ENCODE data around the gene CNN1. TPM values are rescaled to one million over a fixed set of nuclear protein-coding genes. Genes with fewer than 3 reads are reported as not detected.

CNN1 gene
- total and polyA plus RNA-seq, 2 of the 8 experiments (the other 6 are each of a cell fraction or from before 2014, with no cell fraction given) = 29.8 to 50.8 TPM

DNA sequence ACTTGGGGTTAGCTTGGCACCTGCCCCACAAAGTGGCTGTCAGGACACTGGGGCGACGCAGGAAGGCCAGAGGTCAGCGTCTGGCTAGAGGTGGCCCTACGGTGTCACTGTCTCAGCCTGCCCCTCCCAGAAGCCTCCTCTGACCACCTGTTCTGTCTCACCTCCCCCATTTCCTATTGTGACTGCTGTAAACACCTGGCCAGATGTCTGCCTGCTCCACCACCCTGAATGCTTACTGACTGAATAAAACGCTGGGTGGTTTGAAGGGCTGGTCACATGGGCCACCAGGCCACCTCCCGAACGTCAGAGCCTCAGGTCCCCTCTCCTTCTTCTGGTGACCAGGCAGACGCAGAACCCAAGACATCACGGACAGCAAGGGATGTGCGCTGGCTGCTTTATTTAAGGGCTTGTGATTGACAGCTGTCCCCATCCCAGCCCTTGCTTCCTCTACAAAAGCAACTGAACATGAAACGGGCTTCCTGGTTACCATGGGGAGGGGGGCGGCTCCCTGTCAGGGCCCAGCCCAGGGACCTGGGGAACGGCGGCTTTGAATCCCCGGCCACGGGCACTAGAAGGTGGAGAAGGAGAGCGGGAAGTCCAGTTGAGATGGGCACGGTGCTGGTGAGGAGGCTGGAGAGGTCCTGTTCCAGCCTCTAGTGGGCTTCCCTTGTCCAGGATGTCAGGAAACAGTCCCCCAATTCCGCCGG, 14.2 kb downstream of the CNN1 start:
- Histone ChIP-seq H4K8ac (ENCODE audit: extremely low read depth, insufficient read depth, low read length) (no peak overlapping the region), H2BK15ac (ENCODE audit: low read length) (no peak overlapping the region), H3K4ac (replicated peaks; ENCODE audit: insufficient read length, low read depth, low read length) (no peak overlapping the region), H3K79me2 (ENCODE audit: control insufficient read depth in 1 of 2, insufficient read depth in 2 of 2, low read length in 2 of 2) (peaks cover under 1 to 24% of the 10 kb centered on the region in 2 experiments; a peak in 3 of 4 replicates), H3K4me3 (ENCODE audit: extremely low read depth in 1 of 4, insufficient read depth in 2 of 4, low read depth in 3 of 4, low read length in 4 of 4) (no peak overlapping the region), H2BK20ac (ENCODE audit: low read length) (no peak overlapping the region), H3K14ac (ENCODE audit: insufficient read length) (no peak overlapping the region), H3K23ac (ENCODE audit: insufficient read length) (no peak overlapping the region), H2BK120ac (replicated peaks; ENCODE audit: low read depth, low read length) (no peak overlapping the region), H3K56ac (replicated peaks; ENCODE audit: insufficient read length, low read depth, low read length) (no peak overlapping the region), H2BK12ac (ENCODE audit: low read depth, low read length) (no peak overlapping the region), H3K18ac (ENCODE audit: extremely low read depth, low read length) (no peak overlapping the region), H3K79me1 (ENCODE audit: low read depth, low read length) (peaks cover 14% of the 10 kb centered on the region), H3K23me2 (ENCODE audit: low read depth, low read length) (0 out of 2 replicates have a peak, but pooled peaks cover under 1% of the 10 kb centered on the region), H2AFZ (ENCODE audit: low read length) (no peak overlapping the region), H3K36me3 (ENCODE audit: control insufficient read depth in 2 of 4, insufficient read depth in 4 of 4, low read length in 3 of 4) (peaks cover 0 to 21% (median 15%) of the 10 kb centered on the region in 4 experiments; a peak in 5 of 8 replicates), H3K4me2 (ENCODE audit: insufficient read depth in 1 of 2, low read depth in 2 of 2, low read length in 2 of 2) (no peak overlapping the region), H3K27me3 (replicated peaks in 1 of 4; ENCODE audit: control insufficient read depth in 3 of 4, extremely low read depth in 1 of 4, insufficient read depth in 3 of 4, low read length in 3 of 4) (no peaks in the 10 kb centered on the region), H3K27ac (ENCODE audit: low read depth, low read length) (no peak overlapping the region), H2BK5ac (ENCODE audit: low read depth, low read length) (no peak overlapping the region), H4K20me1 (replicated peaks in 1 of 2; ENCODE audit: control insufficient read depth in 1 of 2, insufficient read depth in 2 of 2, low read length in 2 of 2) (peaks cover 2 to 24% of the 10 kb centered on the region in 2 experiments), H4K5ac (ENCODE audit: insufficient read length, low read depth, low read length) (no peak overlapping the region), H3K9me3 (ENCODE audit: insufficient read depth in 2 of 2, low read depth in 1 of 2, low read length in 1 of 2) (no peaks in the 10 kb centered on the region), H4K91ac (replicated peaks; ENCODE audit: insufficient read length, low read length) (no peak overlapping the region), H2AK5ac (ENCODE audit: low read depth, low read length) (no peak overlapping the region), H3K9ac (replicated peaks in 1 of 4; ENCODE audit: extremely low read depth in 1 of 4, low read depth in 3 of 4, low read length in 3 of 4) (no peak overlapping the region; a peak in 1 of 7 replicates), H3K4me1 (replicated peaks in 1 of 4; ENCODE audit: control insufficient read depth in 3 of 4, insufficient read depth in 4 of 4, low read length in 3 of 4) (peaks cover 0 to 5% (median 0%) of the 10 kb centered on the region in 4 experiments; a peak in 3 of 7 replicates)
- ChIA-PET POLR2A (ENCODE audit: partially characterized antibody) (interaction anchor here (1.3 to 1.5 kb wide), 3 partner anchors 11 to 45 kb away, joined by 3 to 4 read pairs (median 4); no protein-coding TSS in a partner anchor), CTCF (ENCODE audit: partially characterized antibody) (interaction anchor here (1.0 to 2.3 kb wide), 9 partner anchors 14 to 67 kb away, joined by 3 to 10 read pairs (median 6); partner anchors contain the start of gene CNN1)
- DNase-seq (ENCODE audit: low read depth in 1 of 2, low spot score in 2 of 2) (no peak), FAIRE-seq (no peak)
- WGBS, 2 experiments (ENCODE audit: extremely low coverage in 1 of 2, insufficient coverage in 1 of 2, insufficient read length in 1 of 2, insufficient replicate concordance in 2 of 2, low coverage in 1 of 2, low lambda C conversion rate in 2 of 2, missing lambda C conversion rate in 1 of 2) = 84% methylated on average over 20 of the region's 20 CpGs; no CpG with 5 or more reads in 1 of the 2 experiments
- no peak for TF ChIP-seq KDM5A (IDR thresholded peaks at IDR 0.05; ENCODE audit: low read length)
- no peak for TF ChIP-seq POLR2AphosphoS5 (IDR thresholded peaks at IDR 0.05; ENCODE audit: low read depth, low read length)
- TF ChIP-seq NANOG (IDR thresholded peaks at IDR 0.05; ENCODE audit: insufficient read depth, low read depth, low read length, poor library complexity, severe bottlenecking) = no peak
- TF ChIP-seq HDAC2 (IDR thresholded peaks at IDR 0.05; ENCODE audit: borderline replicate concordance in 1 of 2, low read depth in 2 of 2, low read length in 2 of 2) = no peak
- TF ChIP-seq RFX5 (IDR thresholded peaks at IDR 0.05; ENCODE audit: borderline replicate concordance, low read depth, low read length) = no peak
- TF ChIP-seq EP300 (IDR thresholded peaks at IDR 0.05; ENCODE audit: borderline replicate concordance in 1 of 2, low read depth in 2 of 2, low read length in 2 of 2) = no peak
- TF ChIP-seq EGR1 (IDR thresholded peaks at IDR 0.05; ENCODE audit: borderline replicate concordance, low read depth, low read length) = no peak
- TF ChIP-seq GTF2F1 (IDR thresholded peaks at IDR 0.05; ENCODE audit: borderline replicate concordance, low read depth, low read length) = no peak
- TF ChIP-seq RAD21 (IDR thresholded peaks at IDR 0.05 in 1 of 2, conservative IDR thresholded peaks at IDR 0.05 in 1 of 2; ENCODE audit: low read depth in 2 of 2, low read length in 2 of 2) = no peak
